ENCODE results near the gene TTYH3.
"Not testable (repeated sequence)": the region's sequence is repeated elsewhere in the genome, so short reads cannot be mapped to it uniquely, and the experiment has no call there.

The TTYH3 gene

GRCh38 chr7:2586326-2587020 is 45.3 kb upstream of the TTYH3 start:
- Histone ChIP-seq H3K27me3 (replicated peaks; ENCODE audit: control insufficient read depth, insufficient read depth, low read length) (no peaks in the 10 kb centered on the region), H3K4me3 (replicated peaks; ENCODE audit: low read depth, low read length) (no peak overlapping the region), H3K36me3 (ENCODE audit: control insufficient read depth, insufficient read depth, low read length) (peaks cover 1% of the 10 kb centered on the region)
- DNase-seq (ENCODE audit: extremely low read depth, insufficient read length), result no peak
- no peak for TF ChIP-seq CTCF (IDR thresholded peaks at IDR 0.05; ENCODE audit: insufficient read depth, low read length, poor library complexity, severe bottlenecking)

- Histone ChIP-seq H3K4me3 (replicated peaks; ENCODE audit: low read depth, low read length) (no peak overlapping the region), H3K27me3 (replicated peaks; ENCODE audit: control insufficient read depth, insufficient read depth, low read length) (no peaks in the 10 kb centered on the region), H3K36me3 (ENCODE audit: control insufficient read depth, insufficient read depth, low read length) (peaks cover 1% of the 10 kb centered on the region)
- DNase-seq (ENCODE audit: extremely low read depth, insufficient read length), result no peak
- TF ChIP-seq CTCF (IDR thresholded peaks at IDR 0.05; ENCODE audit: insufficient read depth, low read length, poor library complexity, severe bottlenecking), result no peak
Observed at GRCh38 chr7:2587134-2587533, 44.7 kb upstream of the TTYH3 start.

GRCh38 chr7:2587778-2588177 is 44.0 kb upstream of the TTYH3 start:
- Histone ChIP-seq H3K36me3 (ENCODE audit: control insufficient read depth, insufficient read depth, low read length) (peaks cover 1% of the 10 kb centered on the region), H3K27me3 (replicated peaks; ENCODE audit: control insufficient read depth, insufficient read depth, low read length) (no peaks in the 10 kb centered on the region), H3K4me3 (replicated peaks; ENCODE audit: low read depth, low read length) (no peak overlapping the region)
- DNase-seq (ENCODE audit: extremely low read depth, insufficient read length), result no peak
- TF ChIP-seq CTCF (IDR thresholded peaks at IDR 0.05; ENCODE audit: insufficient read depth, low read length, poor library complexity, severe bottlenecking), result no peak

GRCh38 chr7:2589341-2589740 is 42.4 kb upstream of the TTYH3 start:
- TF ChIP-seq CTCF (IDR thresholded peaks at IDR 0.05; ENCODE audit: insufficient read depth, low read length, poor library complexity, severe bottlenecking), result no peak
- Histone ChIP-seq H3K36me3 (ENCODE audit: control insufficient read depth, insufficient read depth, low read length) (peaks cover 1% of the 10 kb centered on the region), H3K4me3 (replicated peaks; ENCODE audit: low read depth, low read length) (no peak overlapping the region), H3K27me3 (replicated peaks; ENCODE audit: control insufficient read depth, insufficient read depth, low read length) (no peaks in the 10 kb centered on the region)
- no peak for DNase-seq (ENCODE audit: extremely low read depth, insufficient read length)

GRCh38 chr7:2589941-2590340 is 41.8 kb upstream of the TTYH3 start:
- H3K4me3 ChIP-seq (replicated peaks; ENCODE audit: low read depth, low read length); H3K27me3 ChIP-seq (replicated peaks; ENCODE audit: control insufficient read depth, insufficient read depth, low read length); H3K36me3 ChIP-seq (ENCODE audit: control insufficient read depth, insufficient read depth, low read length); DNase-seq (ENCODE audit: extremely low read depth, insufficient read length): not testable (repeated sequence)

- H3K36me3 ChIP-seq (ENCODE audit: control insufficient read depth, insufficient read depth, low read length), result no peaks in the 10 kb centered on the region; the same call in 1 of the 2 replicates
- H3K27me3 ChIP-seq (replicated peaks; ENCODE audit: control insufficient read depth, insufficient read depth, low read length), result no peaks in the 10 kb centered on the region
- no peak for TF ChIP-seq CTCF (IDR thresholded peaks at IDR 0.05; ENCODE audit: insufficient read depth, low read length, poor library complexity, severe bottlenecking)
- H3K4me3 ChIP-seq (replicated peaks; ENCODE audit: low read depth, low read length), result no peak overlapping the region
- DNase-seq (ENCODE audit: extremely low read depth, insufficient read length), result no peak
Observed at GRCh38 chr7:2592375-2592865, 39.4 kb upstream of the TTYH3 start.

All from GM06990 (cell line).